Measurements from ENCODE around the gene CLIC4.

DNA sequence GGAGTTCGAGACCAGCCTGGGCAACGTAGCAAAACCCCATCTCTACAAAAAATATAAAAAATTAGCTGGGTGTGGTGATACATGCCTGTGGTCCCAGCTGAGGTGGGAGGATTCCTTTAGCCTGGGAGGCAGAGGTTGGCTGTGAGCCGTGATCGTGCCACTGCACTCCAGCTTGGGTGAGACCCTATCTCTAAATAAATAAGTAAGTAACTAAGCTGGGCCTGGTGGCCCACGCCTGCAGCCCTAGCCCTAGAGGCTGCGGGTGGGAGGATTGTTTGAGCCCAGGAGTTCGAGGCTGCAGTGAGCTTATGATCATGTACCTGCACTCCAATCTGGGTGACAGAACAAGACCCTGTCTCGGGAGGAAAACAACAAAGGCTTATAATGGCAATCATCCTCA is 4.6 kb downstream of the CLIC4 start:
- no peak for TF ChIP-seq YY1 (IDR thresholded peaks at IDR 0.05; ENCODE audit: insufficient read depth, insufficient read length)
- no peak for TF ChIP-seq ZNF274 (IDR thresholded peaks at IDR 0.05; ENCODE audit: low read depth, low read length)
- TF ChIP-seq SUZ12 (IDR thresholded peaks at IDR 0.05; ENCODE audit: extremely low read depth, insufficient read depth, insufficient read length): no peak

All from NT2/D1 (cell line).